Endothelial cell of umbilical vein (primary cell): ENCODE measurements around the gene GANC. TPM values are rescaled to one million over a fixed set of nuclear protein-coding genes. Genes with fewer than 3 reads are reported as not detected.

Experiments used
- BruUV-seq: library from RNA; stranded (reverse); fragments of 400-500 nt; replicated peaks from 2 replicates; lab custom pipeline; 2021; lab: Mats Ljungman, UMichigan
- CTCF ChIA-PET: fragments of 300-600, 350-600 bp; sonication (Branson Sonifier 250); formaldehyde crosslinking; loops from one replicate; lab custom pipeline; 2021; ENCODE audit warnings: antibody characterized with exemption, inconsistent platforms; lab: Charles Lee
- POLR2A ChIA-PET: fragments of 300-600, 350-600 bp; sonication (Branson Sonifier 250); formaldehyde crosslinking; loops from one replicate; lab custom pipeline; 2021; ENCODE audit warnings: antibody characterized with exemption, inconsistent platforms; lab: Charles Lee
- DNase-seq: peaks from one replicate; pipeline ENCODE4 v3.0.0-alpha.2; 2011; ENCODE audit warnings: low read depth, low spot score
- FAIRE-seq: peaks from 2 replicates; lab custom pipeline; 2011; peaks lifted over from hg19 to GRCh38; lab: Jason Lieb, UNC
- H2AFZ ChIP-seq: 2 replicates; pipeline ENCODE4 v1.6.0; 2012; ENCODE audit warnings: low read depth, low read length, control low read depth, inconsistent platforms
- H3K27ac ChIP-seq: 2 replicates; pipeline ENCODE4 v1.5.1; 2011; ENCODE audit warnings: low read depth, mild to moderate bottlenecking, control low read depth, low read length, moderate library complexity; ENCODE audit not compliant: insufficient read depth
- H3K27me3 ChIP-seq, 2 experiments: 2 replicates each; pipeline versions ENCODE4 v1.6.0 to v1.6.1; 2011; ENCODE audit warnings: low read length in 2 of 2, mixed read lengths in 1 of 2; ENCODE audit not compliant: control insufficient read depth in 2 of 2, insufficient read depth in 2 of 2
- H3K36me3 ChIP-seq, 2 experiments: 2 replicates in 1 of 2; 3 replicates in 1 of 2; pipeline ENCODE4 v1.5.1; 2011; ENCODE audit warnings: low read length in 2 of 2, mild to moderate bottlenecking in 1 of 2, moderate library complexity in 1 of 2; ENCODE audit not compliant: control insufficient read depth in 2 of 2, insufficient read depth in 2 of 2; ENCODE audit errors: extremely low read depth in 1 of 2
- H3K4me1 ChIP-seq: 3 replicates; pipeline ENCODE4 v1.5.1; 2011; ENCODE audit warnings: mild to moderate bottlenecking, low read length; ENCODE audit not compliant: control insufficient read depth, insufficient read depth; ENCODE audit errors: extremely low read depth
- H3K4me2 ChIP-seq: 2 replicates; pipeline ENCODE4 v1.6.1; 2011; ENCODE audit warnings: low read length, control low read depth, mixed read lengths; ENCODE audit not compliant: insufficient read depth
- H3K4me3 ChIP-seq, 3 experiments: fragments of 200-600 bp in 1 of 3; sonication (generic), shearing (Covaris generic) in 1 of 3; replicated peaks in 1 of 3; 2 replicates each; pipeline ENCODE4 v1.5.1; 2011 to 2016; ENCODE audit warnings: control low read depth in 3 of 3, low read length in 3 of 3, mild to moderate bottlenecking in 2 of 3, inconsistent platforms in 1 of 3, low read depth in 1 of 3, moderate library complexity in 1 of 3; ENCODE audit not compliant: insufficient read depth in 1 of 3
- H3K79me2 ChIP-seq: 2 replicates; pipeline ENCODE4 v1.6.0; 2012; ENCODE audit warnings: low read length, inconsistent platforms; ENCODE audit not compliant: control insufficient read depth, insufficient read depth
- H3K9ac ChIP-seq: replicated peaks from 2 replicates; pipeline ENCODE3; 2011; ENCODE audit warnings: low read length, control low read depth; ENCODE audit not compliant: insufficient read depth; ENCODE audit errors: extremely low read depth
- H3K9me1 ChIP-seq: replicated peaks from 3 replicates; pipeline ENCODE4 v1.6.0; 2011; ENCODE audit warnings: mild to moderate bottlenecking, low read length; ENCODE audit not compliant: control insufficient read depth, insufficient read depth; ENCODE audit errors: extremely low read depth
- H3K9me3 ChIP-seq: replicated peaks from 2 replicates; pipeline ENCODE4 v1.5.1; 2012; ENCODE audit warnings: low read length, inconsistent platforms; ENCODE audit not compliant: control insufficient read depth, insufficient read depth
- H4K20me1 ChIP-seq: replicated peaks from 2 replicates; pipeline ENCODE3; 2011; ENCODE audit warnings: mild to moderate bottlenecking, low read length; ENCODE audit not compliant: control insufficient read depth, insufficient read depth; ENCODE audit errors: extremely low read depth
- EZH2 ChIP-seq: IDR thresholded peaks from 2 replicates; pipeline ENCODE4 v1.6.1; 2012; ENCODE audit warnings: borderline replicate concordance, low read depth, mild to moderate bottlenecking, moderate library complexity, low read length, inconsistent platforms; ENCODE audit not compliant: severe bottlenecking
- FOS ChIP-seq: IDR thresholded peaks from 2 replicates; pipeline ENCODE4 v1.6.1; 2011; ENCODE audit warnings: mild to moderate bottlenecking, low read length, moderate library complexity, borderline replicate concordance; ENCODE audit not compliant: insufficient read depth
- GATA2 ChIP-seq: IDR thresholded peaks from 2 replicates; pipeline ENCODE4 v1.7.0; 2011; ENCODE audit warnings: low read depth, mild to moderate bottlenecking, moderate library complexity, mixed read lengths, low read length; ENCODE audit not compliant: insufficient read length, insufficient read depth
- JUN ChIP-seq: IDR thresholded peaks from 2 replicates; pipeline ENCODE4 v1.6.1; 2011; ENCODE audit warnings: borderline replicate concordance, low read depth; ENCODE audit not compliant: insufficient read length, insufficient read depth
- MYC ChIP-seq: IDR thresholded peaks from one replicate; pipeline ENCODE4 v1.6.1; 2011; ENCODE audit warnings: mild to moderate bottlenecking, low read depth, low read length
- POLR2A ChIP-seq: IDR thresholded peaks from 2 replicates; pipeline ENCODE4 v1.6.1; 2012; ENCODE audit warnings: low read depth, mild to moderate bottlenecking, control low read depth, low read length
- POLR2AphosphoS5 ChIP-seq: IDR thresholded peaks from 2 replicates; pipeline ENCODE4 v1.6.1; 2012; ENCODE audit warnings: low read depth, mild to moderate bottlenecking, control low read depth, low read length, moderate library complexity; ENCODE audit not compliant: insufficient read depth
- dilution Hi-C: fragments of 300-500 bp; cut with MboI; formaldehyde crosslinking; loops from one replicate; pipeline ENCODE4 v1.15.0; 2019; ENCODE audit warnings: low sequenced_read_pairs; ENCODE audit not compliant: extremely low pct_ligation_motif_present
- intact Hi-C: fragments of 100-400 bp; cut with micrococcal nuclease; formaldehyde crosslinking; loops from one replicate; pipeline ENCODE4 v1.10.0; 2022
- polyA plus RNA-seq, 4 experiments: library from polyadenylated mRNA; depleted of rRNA in 3 of 4; stranded (reverse) in 3 of 4; unstranded in 1 of 4; fragments of >200 nt; gene quantifications; 2 replicates each; pipeline versions ENCODE4 v1.2.1 to v1.2.3, GENCODE V29; 2011 to 2012; ENCODE audit warnings: missing spikeins in 1 of 4
- total RNA-seq: library from RNA; stranded (reverse); gene quantifications from 2 replicates; pipeline ENCODE4 v1.2.3, GENCODE V29; 2021
- TF ChIP-seq, protein P1 (sequence below): IDR thresholded peaks from 2 replicates; pipeline ENCODE4 v1.6.1; 2011; ENCODE audit not compliant: insufficient read depth, insufficient read length
- TF ChIP-seq, protein P2 (sequence below), 2 donors: IDR thresholded peaks; 1 replicate in 1 of 2; 2 replicates in 1 of 2; pipeline ENCODE4 v1.5.1; 2011; ENCODE audit warnings: low read length in 2 of 2, mild to moderate bottlenecking in 2 of 2, moderate library complexity in 2 of 2, control low read depth in 1 of 2, inconsistent platforms in 1 of 2, low read depth in 1 of 2; ENCODE audit not compliant: insufficient read depth in 1 of 2; ENCODE audit errors: extremely low read depth in 1 of 2

Gene GANC
- total and polyA plus RNA-seq, 2 donors (not counting 3 experiments of a cell fraction or from before 2014, with no cell fraction given) = 8.5 to 17.8 TPM

DNA sequence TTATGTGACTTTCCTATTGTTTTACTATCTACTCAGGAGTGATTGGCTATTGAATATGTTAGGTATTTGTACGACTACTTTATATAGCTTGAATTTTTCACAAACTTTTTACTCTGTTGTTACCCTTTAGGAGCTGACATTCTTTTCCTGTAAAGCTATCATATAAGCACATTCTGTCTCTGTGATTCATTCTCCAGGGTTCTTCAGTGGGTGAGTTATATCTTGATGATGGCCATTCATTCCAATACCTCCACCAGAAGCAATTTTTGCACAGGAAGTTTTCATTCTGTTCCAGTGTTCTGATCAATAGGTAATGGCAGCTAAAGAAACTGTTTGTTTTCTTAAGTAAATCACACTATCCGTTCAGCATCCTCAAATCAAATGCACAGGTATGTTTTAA lies 76.2 kb downstream of the GANC start:
- no peak for TF ChIP-seq JUN
- TF ChIP-seq MYC = no peak
- no peak for TF ChIP-seq POLR2AphosphoS5
- no peak for TF ChIP-seq POLR2A
- TF ChIP-seq GATA2 = no peak
- TF ChIP-seq, protein P1, sequence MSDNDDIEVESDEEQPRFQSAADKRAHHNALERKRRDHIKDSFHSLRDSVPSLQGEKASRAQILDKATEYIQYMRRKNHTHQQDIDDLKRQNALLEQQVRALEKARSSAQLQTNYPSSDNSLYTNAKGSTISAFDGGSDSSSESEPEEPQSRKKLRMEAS = no peak
- TF ChIP-seq FOS = no peak
- no peak for TF ChIP-seq EZH2
- TF ChIP-seq, protein P2, sequence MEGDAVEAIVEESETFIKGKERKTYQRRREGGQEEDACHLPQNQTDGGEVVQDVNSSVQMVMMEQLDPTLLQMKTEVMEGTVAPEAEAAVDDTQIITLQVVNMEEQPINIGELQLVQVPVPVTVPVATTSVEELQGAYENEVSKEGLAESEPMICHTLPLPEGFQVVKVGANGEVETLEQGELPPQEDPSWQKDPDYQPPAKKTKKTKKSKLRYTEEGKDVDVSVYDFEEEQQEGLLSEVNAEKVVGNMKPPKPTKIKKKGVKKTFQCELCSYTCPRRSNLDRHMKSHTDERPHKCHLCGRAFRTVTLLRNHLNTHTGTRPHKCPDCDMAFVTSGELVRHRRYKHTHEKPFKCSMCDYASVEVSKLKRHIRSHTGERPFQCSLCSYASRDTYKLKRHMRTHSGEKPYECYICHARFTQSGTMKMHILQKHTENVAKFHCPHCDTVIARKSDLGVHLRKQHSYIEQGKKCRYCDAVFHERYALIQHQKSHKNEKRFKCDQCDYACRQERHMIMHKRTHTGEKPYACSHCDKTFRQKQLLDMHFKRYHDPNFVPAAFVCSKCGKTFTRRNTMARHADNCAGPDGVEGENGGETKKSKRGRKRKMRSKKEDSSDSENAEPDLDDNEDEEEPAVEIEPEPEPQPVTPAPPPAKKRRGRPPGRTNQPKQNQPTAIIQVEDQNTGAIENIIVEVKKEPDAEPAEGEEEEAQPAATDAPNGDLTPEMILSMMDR (IDR thresholded peaks at IDR 0.05; ENCODE audit: extremely low read depth in 1 of 2, insufficient read depth in 1 of 2, low read depth in 1 of 2, low read length in 2 of 2) = no peak
- Histone ChIP-seq H3K9ac (no peak overlapping the region), H3K9me3 (no peaks in the 10 kb centered on the region), H4K20me1 (no peaks in the 10 kb centered on the region), H3K36me3 (no peaks in the 10 kb centered on the region), H3K9me1 (no peaks in the 10 kb centered on the region), H3K79me2 (no peaks in the 10 kb centered on the region), H3K27me3 (no peaks in the 10 kb centered on the region), H3K4me3 (no peak overlapping the region), H3K4me2 (no peak overlapping the region), H2AFZ (no peak overlapping the region), H3K27ac (no peak overlapping the region), H3K4me1 (no peaks in the 10 kb centered on the region)
- ChIA-PET CTCF (interaction anchor here (1.8 kb wide), 1 partner anchor 36 kb away, joined by 5 read pairs; no protein-coding TSS in a partner anchor), POLR2A (no interaction called here)
- no peak for FAIRE-seq
- intact Hi-C loops = no loop called here
- BruUV-seq = no TSS peak
- dilution Hi-C loops = no loop called here
- DNase-seq = no peak
